Breast epithelium (tissue), 3 donors: ENCODE data around the gene FAM177B.

Experiments used
- CTCF ChIP-seq, 3 donors: fragments of 450-650 bp; IDR thresholded peaks; one replicate each; pipeline ENCODE4 v1.5.1; 2016 to 2017; ENCODE audit warnings: antibody characterized with exemption in 3 of 3, mild to moderate bottlenecking in 3 of 3, moderate library complexity in 3 of 3
- POLR2A ChIP-seq: fragments of 450-650 bp; IDR thresholded peaks from one replicate; pipeline ENCODE4 v1.6.1; 2016; ENCODE audit warnings: antibody characterized with exemption, mild to moderate bottlenecking, moderate library complexity

DNA sequence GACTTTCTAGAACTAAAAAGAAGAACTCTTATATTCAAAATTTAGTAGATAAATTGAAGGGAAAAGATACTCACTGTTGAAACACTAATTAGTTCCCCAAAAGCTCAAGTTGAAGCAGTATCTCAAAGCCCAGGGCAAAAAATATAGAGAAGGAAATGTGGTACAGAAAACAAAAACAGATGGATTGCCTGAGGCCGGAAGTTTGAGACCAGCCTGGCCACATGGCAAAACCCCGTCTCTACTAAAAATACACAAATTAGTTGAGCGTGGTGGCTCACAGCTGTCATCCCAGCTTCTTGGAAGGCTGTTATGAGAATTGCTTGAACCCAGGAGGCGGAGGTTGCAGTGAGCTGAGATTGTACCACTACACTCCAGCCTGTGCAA lies 36.0 kb downstream of the FAM177B start:
- no peak for TF ChIP-seq CTCF (IDR thresholded peaks at IDR 0.05)
- no peak for TF ChIP-seq POLR2A
